Measurements from ENCODE around the gene RIPOR3.

GRCh38 chr20:50624351-50625016 is 66.9 kb downstream of the RIPOR3 start:
- TF ChIP-seq CTCF (conservative IDR thresholded peaks at IDR 0.05; ENCODE audit: low read length) (no peak), EZH2phosphoT487 (IDR thresholded peaks at IDR 0.05; ENCODE audit: borderline replicate concordance, low read depth, low read length) (no peak)

All from OCI-LY7 (cell line).